ENCODE results near the gene ZFHX2.
"Not testable (repeated sequence)": the region's sequence is repeated elsewhere in the genome, so short reads cannot be mapped to it uniquely, and the experiment has no call there.

ZFHX2 gene

DNA sequence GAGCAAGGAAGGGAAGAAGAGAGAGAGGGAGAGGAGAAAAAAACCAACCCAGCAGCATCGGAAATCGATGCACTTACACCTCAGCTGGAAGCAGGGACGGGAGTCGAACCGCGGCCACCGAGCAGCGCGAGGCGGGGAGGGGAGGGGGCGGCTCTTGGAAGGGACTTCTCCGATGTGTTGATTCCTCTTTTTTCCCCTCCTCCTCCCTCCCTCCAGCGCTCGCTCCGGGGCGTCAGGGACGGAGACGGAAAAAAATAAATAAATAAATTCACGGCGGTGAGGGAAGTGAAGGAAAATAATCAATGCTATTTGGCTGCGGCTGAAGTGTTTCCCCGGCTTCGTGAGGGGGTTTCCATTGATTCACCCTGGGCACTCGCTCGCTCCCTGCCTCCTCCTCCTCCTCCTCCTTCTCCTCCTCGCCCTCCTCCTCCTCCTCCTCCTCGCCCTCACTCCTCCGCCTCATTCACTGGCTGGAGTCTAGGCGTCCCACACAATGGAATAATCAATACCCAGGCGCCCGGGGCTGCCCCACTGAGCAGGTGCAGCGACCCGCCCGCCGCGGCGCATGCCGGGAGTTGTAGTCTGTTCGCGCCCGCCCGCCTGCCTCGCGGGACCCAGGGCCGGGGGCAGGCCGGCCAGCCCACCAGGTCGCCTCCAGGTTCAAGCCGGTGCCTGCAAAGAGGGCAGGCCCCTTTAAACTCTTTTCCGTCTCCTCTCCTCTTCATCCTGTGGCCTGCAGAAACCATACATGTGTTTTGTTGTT is at the start of gene ZFHX2:
ZFHX2 (minus strand) TSS at position 500 of the 763 bp plus-strand sequence. CDS start 16,440 bp downstream, outside the sequence.
- DNase-seq: peak; percentile 93

DNA sequence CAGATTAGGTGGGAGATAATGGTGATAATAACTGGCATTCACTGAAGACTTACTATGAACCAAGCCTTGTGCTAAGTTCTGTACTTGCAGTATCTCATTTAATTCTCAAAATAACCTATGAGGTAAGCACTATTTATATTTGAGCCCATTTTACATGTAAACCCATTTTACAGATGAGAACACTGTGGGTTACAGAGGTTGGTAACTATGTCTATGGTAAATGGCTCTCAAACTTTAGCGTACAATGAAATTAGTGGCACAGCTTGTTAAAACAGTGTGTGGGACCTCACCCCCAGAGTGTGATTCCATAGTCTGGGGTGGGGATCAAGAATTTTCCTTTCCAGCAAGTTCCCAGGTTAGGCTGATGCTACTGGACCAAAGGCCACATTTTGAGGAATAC is 49.2 kb upstream of the ZFHX2 start:
- DNase-seq: no peak

DNA sequence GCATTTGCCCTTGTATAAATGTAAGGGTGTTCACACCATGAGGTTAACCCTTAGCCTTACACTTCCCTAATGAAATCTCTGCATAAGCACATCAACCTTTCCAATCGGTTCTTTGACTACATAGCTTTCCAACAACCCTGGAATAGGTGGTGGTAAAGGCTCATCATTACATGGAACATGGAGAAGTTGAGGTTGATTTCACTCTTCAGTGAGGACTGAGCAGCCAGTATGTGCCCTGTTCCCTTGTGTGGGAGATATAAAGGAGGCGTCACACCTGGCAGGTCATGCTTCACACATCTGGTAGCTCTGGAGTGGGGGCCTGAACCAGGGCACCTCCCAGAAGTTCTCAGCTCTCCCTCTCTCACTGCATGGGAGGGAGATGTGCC is 48.8 kb upstream of the ZFHX2 start:
- DNase-seq: no peak

DNA sequence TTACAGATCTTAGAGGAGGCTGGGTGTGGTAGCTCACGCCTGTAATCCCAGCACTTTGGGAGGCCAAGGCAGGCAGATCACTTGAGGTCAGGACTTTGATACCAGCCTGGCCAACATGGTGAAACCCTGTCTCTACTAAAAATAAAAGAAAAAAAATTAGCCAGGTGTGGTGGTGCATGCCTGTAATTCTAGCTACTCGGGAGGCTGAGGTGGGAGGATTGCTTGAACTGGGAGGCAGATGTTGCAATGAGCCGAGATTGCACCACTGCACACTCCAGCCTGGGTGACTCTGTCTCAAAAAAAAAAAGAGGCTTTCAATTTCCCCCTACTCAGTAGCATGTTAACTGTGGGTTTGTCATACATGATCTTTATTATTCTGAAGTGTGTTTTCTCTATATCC is 42.6 kb upstream of the ZFHX2 start:
- not testable (repeated sequence) for DNase-seq

DNA sequence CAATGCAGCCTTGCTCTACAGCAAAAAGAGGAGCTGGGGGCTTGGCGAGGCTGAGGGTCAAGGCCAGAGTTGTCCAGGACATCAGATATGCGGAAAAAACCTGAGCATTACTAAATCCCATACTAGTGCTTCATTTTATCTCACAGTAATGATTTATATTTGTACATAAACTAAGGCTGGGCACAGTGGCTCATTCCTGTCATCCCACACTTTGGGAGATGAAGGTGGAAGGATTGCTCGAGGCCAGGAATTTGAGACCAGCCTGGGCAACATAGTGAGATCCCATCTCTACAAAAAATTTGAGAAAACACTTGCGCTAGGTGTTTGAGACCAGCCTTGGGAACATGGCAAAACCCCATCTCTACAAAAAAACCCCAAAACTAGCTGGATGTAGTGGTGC is 38.6 kb upstream of the ZFHX2 start:
- no peak for DNase-seq

DNA sequence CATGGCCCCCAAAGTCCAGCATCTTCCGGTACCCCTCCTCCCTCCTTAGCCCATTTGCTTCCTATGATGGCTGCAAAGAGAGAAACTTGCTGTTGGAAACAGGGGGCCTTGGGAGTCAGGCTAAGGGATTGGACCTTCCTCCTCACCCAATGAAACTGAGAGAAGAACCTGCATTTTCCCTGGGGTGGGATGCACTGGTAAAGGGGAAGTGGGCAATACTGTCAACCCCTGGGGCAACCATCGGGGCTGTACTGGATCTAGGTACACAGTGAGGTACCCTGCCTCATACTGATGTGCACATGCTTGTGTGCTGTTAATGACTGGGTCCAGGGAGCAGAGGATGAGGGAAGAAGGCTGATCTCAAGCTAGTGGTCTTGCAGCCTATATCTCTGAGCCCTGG is 38.0 kb upstream of the ZFHX2 start:
- DNase-seq: no peak

DNA sequence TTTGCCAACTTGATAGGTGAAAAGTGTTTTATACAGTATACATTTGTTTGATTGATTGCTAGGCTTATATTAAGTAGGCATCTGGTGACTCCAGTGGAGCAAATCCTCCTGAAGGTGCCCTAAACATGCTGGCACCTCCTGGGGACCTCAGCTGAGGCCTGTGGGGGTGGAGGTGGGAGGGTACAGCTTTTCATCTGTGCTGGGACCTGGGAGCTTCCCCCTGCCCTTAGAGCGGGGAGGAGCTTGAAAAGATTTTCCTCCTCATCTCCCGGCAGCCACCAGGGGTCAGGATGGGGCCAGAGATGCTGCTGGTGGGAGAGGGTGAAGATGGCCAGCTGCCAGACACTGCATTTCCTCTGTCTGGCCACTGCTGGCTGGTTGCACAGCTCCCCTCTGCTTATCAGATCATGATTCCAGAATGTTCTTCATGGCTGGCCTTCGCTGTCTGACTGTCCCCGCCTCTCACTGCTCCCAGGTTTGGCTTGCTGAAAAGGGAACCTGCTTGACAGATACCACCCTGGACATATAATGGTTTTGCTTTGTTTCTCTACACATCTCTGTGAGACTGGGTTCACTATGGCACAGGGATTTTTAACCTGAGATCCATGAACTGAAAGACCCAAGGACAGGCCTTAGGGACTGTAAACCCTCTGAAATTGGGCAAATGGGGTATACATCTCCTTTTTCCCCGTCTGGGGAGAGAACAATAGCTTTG is 37.5 kb upstream of the ZFHX2 start:
- peak; percentile 83 for DNase-seq

DNA sequence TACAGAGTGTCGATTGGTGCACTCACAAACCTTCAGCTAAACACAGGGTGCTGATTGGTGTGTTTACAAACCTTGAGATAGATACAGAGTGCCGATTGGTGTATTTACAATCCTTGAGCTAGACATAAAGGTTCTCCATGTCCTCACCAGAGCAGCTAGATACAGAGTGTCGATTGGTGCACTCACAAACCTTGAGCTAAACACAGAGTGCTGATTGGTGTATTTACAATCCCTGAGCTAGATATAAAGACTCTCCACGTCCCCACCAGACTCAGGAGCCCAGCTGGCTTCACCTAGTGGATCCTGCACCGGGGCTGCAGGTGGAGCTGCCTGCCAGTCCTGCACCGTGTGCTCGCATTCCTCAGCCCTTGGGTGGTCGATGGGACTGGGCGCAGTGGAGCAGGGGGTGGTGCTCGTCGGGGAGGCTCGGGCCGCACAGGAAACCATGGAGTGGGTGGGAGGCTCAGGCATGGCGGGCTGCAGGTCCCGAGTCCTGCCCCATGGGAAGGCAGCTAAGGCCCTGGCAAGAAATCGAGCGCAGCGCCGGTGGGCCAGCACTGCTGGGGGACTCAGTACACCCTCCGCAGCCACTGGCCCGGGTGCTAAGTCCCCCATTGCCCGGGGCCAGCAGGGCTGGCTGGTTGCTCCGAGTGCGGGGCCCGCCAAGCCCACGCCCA is 33.1 kb upstream of the ZFHX2 start:
- not testable (repeated sequence) for DNase-seq

DNA sequence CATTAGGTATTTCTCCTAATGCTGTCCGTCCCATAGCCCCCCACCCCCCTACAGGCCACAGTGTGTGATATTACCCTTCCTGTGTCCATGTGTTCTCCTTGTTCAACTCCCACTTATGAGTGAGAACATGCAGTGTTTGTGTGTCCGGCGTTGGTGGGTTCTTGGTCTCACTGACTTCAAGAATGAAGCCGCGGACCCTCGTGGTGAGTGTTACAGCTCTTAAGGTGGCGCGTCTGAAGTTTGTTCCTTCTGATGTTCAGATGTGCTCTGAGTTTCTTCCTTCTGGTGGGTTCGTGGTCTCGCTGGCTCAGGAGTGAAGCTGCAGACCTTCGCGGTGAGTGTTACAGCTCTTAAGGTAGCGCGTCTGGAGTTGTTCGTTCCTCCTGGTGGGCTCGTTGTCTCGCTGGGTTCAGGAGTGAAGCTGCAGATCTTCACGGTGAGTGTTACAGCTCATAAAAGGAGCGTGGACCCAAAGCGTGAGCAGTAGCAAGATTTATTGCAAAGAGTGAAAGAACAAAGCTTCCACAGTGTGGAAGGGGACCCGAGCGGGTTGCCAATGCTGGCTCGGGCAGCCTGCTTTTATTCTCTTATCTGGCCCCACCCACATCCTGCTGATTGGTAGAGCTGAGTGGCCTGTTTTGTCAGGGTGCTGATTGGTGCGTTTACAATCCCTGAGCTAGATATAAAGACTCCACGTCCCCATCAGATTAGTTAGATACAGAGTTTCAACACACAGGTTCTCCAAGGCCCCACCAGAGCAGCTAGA is 32.4 kb upstream of the ZFHX2 start:
- not testable (repeated sequence) for DNase-seq

DNA sequence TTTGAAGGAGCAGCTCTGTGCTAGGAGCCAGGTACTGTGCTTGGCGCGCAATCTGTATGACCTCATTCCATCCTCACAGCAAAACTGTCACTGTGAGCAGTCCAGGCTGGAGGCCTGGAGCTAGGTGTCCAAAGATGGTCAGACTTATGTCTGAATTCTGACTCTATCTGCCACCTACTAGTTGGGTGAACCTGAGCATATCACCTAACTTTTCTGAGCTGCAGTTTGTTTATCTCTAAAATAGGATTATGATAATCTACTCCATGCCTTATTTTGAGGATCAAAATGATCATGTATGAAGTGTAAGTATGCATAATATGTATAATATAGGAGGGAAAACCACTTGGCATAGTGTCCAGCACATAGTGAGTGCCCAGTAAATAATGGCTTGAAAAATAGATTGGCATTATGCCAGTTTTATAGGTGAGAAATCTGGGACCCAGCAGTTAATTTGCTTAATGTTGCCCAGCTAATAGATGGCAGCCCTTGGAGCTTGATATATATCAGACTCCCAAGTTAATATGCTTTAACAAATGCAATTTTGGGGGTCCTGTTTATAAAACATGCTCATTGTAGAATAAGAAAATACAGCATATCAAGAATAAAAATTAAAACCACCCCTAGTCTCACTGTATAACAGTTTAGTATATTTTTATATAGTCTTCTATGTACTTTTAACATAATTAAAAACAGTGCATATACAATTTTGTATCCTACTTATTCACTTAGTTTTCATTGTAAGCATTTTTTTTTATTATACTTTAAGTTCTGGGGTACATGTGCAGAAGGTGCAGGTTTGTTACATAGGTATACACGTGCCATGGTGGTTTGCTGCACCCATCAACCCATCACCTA is 31.6 kb upstream of the ZFHX2 start:
- no peak for DNase-seq

DNA sequence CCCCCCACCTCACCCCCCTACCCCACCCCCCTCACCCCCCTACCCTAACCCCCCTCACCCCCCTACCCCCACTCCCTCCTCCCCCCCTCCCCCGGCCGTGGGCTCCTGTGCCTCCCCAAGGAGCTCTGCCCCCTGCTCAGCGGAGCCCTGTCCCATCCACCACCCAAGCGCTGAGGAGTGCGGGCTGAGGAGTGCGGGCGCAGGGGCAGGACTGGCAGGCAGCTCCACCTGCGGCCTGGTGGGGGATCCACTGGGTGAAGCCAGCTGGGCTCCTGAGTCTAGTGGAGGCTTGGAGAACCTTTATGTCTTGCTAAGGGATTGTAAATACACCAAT is 29.4 kb upstream of the ZFHX2 start:
- DNase-seq: no peak

DNA sequence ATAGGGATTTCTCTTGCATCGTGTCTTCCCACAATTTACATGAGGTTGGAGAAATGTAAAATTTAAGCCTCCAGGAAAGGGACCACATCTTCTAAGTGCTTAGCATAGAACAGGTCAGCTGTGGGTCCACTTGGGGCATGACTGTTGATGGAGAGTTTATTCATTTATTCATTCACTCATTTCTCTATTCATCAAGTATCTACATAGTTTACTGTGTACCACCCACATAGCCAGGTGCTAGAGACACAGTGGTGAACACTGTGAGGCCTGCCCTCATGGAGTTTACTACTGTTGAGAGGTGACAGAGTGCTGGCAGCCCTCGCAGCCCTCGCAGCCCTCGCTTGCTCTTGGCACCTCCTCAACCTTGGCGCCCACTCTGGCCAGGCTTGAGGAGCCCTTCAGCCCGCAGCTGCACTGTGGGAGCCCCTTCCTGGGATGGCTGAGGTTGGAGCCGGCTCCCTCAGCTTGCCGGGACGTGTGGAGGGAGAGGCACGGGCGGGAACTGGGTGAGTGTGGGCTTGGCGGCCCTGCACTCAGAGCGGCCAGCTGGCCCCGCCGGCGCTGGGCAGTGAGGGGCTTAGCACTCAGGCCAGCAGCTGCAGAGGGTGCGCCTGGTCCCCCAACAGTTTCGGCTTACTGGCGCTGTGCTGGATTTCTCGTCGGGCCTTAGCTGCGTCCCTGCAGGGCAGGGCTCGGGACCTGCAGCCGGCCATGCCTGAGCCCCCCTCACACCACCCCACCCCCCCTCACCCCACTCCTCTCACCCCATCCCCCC is 28.8 kb upstream of the ZFHX2 start:
- no peak for DNase-seq

DNA sequence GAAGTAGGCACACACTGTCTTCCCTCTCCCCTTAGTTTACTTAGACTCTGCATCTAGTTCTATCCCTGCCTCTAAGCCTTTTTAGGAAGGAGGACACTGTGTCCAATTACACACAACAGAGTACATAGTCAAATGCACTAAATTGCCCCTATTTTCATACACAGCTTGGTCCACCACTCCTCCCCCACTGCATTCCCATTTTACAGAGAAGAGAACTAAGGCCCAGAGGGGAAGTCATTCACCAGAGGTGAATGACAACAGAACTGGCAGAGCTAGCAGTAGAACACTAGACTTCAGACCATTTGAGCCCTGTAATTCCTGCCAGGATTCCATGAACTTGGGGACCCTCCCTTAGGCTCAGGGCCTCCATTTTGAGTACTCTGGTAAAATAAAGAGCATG is 28.2 kb upstream of the ZFHX2 start:
- no peak for DNase-seq

DNA sequence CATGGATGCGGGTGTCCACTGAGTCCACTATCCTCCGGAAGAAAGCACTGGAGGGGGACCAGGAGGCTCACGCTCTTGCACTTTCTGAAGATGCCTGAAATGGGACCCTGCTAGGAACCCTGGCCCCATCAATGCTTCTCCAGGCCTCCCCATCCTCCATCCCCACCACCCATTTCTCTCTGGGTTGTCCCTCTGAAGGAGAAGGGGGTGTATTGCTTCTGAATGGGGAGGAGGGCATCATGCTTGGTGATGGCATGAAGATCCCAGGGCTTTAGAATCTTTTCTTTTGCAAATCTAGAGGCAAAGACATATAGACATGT is 27.7 kb upstream of the ZFHX2 start:
- DNase-seq: no peak

DNA sequence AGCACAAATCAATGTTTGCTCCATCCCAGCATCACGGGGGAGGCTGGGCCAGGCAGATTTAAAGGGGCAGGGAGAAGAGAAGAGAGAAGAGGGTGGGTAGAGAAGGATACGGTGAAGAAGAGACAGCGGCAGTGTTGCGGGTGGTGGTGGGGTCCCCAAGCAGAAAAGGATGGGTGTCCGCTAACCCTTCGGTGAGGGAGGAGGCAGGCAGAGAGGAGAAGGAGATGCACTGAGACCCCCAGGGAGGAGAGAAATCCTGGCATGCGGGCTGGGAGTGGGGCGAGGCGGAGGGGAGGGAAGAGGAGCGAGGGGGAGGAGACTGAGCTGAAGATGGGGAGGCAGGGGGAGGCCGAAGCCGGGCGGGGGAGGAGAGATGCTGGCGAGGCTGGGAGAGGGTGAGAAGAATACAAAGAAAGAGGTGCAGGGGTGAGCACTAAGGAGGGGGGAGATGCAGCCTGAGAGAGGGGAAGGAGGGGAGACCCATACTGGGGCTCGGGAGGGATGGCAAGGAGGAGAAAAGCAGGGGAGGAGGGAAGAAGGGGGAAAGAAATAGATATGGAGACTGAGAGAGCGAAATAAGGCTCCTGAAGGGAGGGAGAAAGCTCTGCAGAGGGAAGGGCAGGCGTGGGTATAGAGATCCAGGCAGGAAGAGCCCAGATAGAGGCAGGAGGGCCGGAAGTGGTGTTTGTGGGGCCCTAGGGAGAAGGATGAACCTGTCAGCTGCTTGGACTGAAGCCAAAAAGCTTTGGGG is 27.2 kb upstream of the ZFHX2 start, which contains the start of gene JPH4:
JPH4 (minus strand) TSS at position 231 of the 751 bp plus-strand sequence. CDS start 1,337 bp downstream, outside the sequence.
- DNase-seq: no peak

DNA sequence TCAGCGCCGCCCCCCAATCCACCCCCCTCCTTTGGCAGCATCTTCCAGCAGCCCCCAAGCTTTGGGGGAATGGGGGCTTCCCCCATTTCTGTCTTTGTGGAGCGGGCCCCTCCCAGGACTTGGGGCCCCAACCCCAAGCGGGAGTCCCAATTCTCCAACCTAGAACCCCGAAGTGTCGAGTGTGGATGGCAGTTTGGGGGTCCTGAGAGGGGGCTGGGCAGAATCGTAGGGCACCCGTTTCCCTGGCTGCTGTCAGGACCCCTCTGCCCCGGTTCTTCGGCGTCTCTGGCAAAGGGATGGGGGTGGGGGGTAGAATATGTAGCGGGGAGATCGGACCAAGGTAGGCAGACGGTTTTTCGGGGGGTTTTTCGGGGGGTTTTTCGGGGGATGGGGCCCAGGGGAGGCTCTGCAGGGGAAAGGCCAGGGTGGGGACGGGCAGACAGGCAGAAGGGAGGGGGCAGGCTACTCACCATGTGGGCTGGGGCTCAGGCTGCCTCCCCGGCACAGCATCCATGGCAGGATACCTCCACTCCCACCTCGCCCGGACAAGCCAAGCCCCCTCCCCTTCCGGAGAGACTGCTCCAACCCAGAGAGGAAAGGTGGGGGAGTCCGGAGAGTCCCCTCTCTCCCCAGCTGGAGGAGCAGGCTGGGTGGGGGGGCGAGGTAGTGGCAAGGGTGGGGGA is 26.3 kb upstream of the ZFHX2 start:
- DNase-seq: no peak

DNA sequence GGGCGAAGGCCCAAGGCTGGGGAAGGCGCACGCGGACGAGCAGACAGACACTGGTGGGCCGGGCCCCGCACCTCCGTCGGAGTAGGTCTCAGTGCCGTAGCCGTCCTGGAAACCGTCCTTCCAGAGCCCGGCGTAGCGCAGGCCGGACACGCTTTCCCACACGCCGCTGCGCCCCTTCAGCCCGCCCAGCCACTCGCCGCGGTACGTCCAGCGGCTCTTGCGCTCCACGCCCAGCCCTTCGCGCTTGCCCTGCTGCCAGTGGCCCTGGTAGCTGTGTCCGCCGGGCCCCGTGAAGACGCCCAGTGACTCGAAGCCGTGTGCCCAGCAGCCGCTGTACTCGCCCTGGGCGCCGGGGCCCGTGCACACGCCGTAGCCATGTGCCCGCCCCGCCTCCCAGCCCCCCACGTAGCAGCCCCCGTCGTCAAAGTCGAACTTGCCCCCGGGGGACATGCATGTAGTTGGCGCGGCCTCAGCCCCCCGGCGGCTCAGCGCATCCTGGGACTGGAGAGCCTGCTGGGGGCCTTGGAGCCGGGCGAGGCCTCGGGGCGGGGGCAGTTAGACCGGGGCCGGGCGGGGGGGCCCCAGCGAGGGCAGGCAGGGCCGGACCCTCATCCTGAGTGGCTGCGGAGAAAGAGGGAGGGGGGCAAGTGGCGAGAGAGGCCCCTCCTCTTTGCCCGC is 25.6 kb upstream of the ZFHX2 start:
- DNase-seq: no peak

DNA sequence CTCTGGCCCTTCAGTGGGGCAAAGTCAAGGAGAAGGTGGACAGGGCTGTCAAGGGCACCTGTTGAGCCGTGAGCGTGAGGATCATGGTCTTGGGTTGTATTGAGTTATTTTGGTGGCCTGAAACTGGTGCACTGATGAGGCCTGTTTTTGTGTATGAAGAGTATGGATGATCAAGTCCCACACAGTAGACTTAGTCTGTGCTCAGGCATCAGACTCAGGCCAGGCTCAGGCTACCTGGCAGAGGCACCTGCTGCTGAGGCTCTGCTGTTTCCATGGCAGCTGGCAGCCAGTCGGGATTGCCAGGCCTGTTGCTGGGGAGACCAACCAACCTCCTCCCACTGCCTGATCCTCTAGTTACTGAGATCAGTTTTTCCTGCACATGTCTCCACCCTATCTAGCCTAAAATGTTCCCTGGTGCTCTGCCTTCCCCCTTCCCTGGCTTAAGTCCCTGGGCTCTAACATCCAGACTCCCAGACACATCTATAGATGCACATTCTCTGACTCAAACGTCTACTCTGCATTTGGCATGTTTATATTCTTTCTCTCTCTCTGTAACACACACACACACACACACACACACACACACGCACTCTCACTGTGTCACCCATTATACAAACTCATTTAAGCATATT is 21.9 kb upstream of the ZFHX2 start:
- DNase-seq: peak; percentile 62

DNA sequence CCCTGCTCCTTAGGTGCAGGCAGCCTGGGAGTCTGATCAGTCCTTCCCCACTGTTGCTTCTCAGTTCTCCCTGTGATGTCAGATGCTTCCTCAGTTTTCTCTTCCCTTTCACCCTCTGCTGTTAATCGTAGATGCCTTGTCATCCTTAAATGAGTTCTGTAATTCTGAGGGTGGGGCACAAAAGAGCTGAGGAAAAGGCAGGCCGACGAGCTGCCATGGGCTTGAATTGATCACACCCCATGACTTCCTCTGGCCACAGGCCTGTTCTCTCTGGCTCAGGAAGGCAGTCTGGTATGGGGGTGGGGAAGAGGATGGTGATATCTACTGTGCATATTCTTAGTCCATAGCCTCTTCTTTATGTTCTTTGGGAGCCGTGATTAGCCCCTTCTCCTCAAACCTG is 21.3 kb upstream of the ZFHX2 start:
- DNase-seq: no peak

Data from NCI-H2171 (cell line).